ENCODE measurements around the gene ATP5F1B.

Gene ATP5F1B

GRCh38 chr12:56645201-56645716, 525 bp downstream of the ATP5F1B start:
- DNase-seq, result peak; percentile 12

- DNase-seq, result no peak
These were observed 1.1 kb downstream of the ATP5F1B start for GRCh38 chr12:56644654-56645053.

GRCh38 chr12:56641219-56641618, 4.6 kb downstream of the ATP5F1B start:
- DNase-seq, result peak; percentile 43

- DNase-seq, result no peak
These were observed 8.2 kb downstream of the ATP5F1B start for GRCh38 chr12:56637621-56638020.

GRCh38 chr12:56636675-56637540, 8.9 kb downstream of the ATP5F1B start:
- peak; percentile 90 for DNase-seq

- peak; percentile 88 for DNase-seq
These were observed 9.7 kb downstream of the ATP5F1B start for GRCh38 chr12:56635806-56636674.

- DNase-seq, result peak; percentile 62
These were observed 10.7 kb downstream of the ATP5F1B start for GRCh38 chr12:56634837-56635791.

GRCh38 chr12:56634242-56634836, 11.4 kb downstream of the ATP5F1B start:
- DNase-seq, result no peak

GRCh38 chr12:56633468-56634241, 12.1 kb downstream of the ATP5F1B start:
- DNase-seq, result no peak

GRCh38 chr12:56632701-56633467, 12.9 kb downstream of the ATP5F1B start:
- DNase-seq, result no peak

GRCh38 chr12:56631790-56632700, 13.7 kb downstream of the ATP5F1B start:
- peak; percentile 80 for DNase-seq

GRCh38 chr12:56630180-56630632, 15.6 kb downstream of the ATP5F1B start, which contains the start of gene BAZ2A:
TSS of gene BAZ2A (minus strand) at chr12:56630326. CDS start at chr12:56617530, 12,796 bp downstream.
- peak; percentile 86 for DNase-seq

- DNase-seq, result peak; percentile 49
These were observed 16.2 kb downstream of the ATP5F1B start for GRCh38 chr12:56629459-56630179.

- DNase-seq, result peak; percentile 91
These were observed 16.9 kb downstream of the ATP5F1B start for GRCh38 chr12:56628671-56629458.

- no peak for DNase-seq
These were observed 19.1 kb downstream of the ATP5F1B start for GRCh38 chr12:56626701-56627100.

GRCh38 chr12:56622535-56622934, 23.2 kb downstream of the ATP5F1B start:
- DNase-seq, result no peak

GRCh38 chr12:56616925-56617324, 28.9 kb downstream of the ATP5F1B start:
- DNase-seq, result no peak
